ENCODE data around the gene FAM171A1.

DNA sequence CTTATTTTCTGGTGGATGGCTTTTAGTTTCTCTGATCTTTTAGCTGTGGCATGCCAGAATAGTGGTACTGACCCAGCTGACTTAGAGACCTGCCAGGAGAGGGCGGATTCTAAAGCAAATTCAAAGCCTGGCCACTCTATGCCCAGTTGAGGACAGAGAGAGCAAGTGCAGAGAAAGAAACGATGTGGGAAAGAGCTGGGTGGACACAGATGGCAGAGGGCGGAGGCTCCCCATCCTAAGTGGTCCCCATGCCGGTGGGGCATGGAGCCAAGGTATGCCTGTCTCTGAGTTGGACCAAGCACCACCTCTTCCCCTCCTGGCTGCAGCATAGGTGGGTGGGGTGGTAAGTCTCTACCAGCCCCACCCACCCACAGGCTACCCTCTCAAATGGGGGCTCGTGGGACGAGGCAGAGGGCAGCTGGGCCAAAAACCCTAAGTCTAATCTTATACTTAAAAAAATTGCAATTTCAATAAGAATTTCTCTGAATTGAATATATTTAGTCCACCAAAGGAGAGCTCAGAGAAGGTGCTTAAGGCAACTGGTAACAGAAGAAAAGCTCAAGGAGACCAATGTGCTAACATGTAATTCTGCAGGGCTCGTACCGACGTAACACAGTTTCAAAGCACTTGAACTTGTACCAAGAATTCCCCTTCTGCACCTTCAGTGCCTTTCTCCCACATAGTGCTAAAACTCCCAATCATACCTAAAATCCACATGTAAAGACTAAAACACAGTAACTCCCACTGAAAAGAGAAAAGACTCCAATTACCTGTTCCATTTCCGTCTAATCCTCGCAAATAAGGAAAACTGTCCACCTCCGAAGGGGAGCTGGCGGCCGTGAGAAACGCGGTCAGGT lies 116.9 kb downstream of the FAM171A1 start:
- TF ChIP-seq EZH2 (IDR thresholded peaks at IDR 0.05) (no peak), POLR2AphosphoS5 (IDR thresholded peaks at IDR 0.05; ENCODE audit: borderline replicate concordance, low read depth, low read length) (no peak)

All from SK-N-MC (cell line).